ENCODE data around the gene NOC4L.

Gene NOC4L

DNA sequence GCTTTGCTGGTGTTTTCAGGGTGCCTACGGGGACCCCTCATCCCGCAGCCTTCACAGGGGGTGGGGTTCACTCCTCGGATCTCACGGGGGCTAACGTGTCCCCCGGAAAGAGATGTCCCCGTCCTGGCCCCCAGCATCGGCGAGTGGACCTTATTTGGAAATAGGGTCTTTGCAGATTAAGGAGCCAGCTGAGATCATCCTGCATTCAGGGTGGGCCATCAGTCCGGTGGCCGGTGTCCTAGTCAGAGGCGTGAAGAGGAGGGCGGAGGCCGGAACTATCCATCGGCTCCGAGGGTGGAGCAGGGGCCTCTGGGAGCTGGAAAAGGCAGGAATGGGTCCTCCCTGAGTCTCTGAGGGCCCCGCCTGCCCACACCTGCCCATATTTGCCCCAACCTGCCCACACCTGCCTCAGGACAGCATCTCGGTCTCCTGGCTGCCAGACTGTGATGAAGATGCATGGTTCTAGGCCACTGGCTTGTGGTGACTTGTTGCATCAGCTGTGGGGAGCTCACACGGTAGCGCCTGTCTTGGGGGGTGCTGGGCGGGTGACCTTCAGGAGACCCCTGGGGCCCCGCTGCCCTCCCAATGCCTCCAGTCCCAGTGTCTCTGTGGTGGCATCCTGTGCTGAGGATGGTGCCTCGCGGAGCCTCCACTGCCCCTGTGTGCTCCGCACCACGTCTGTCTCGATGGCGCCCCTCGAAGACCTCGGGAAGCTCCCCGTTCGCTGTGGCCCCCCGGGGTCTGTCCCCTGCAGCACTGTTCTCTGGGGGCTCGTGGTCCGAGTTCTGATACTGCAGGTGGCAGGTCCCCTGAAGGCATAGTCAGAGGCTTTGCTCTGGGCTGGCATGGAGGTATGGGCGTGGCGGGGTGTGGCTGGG lies 14.7 kb downstream of the NOC4L start:
- DNase-seq = no peak

DNA sequence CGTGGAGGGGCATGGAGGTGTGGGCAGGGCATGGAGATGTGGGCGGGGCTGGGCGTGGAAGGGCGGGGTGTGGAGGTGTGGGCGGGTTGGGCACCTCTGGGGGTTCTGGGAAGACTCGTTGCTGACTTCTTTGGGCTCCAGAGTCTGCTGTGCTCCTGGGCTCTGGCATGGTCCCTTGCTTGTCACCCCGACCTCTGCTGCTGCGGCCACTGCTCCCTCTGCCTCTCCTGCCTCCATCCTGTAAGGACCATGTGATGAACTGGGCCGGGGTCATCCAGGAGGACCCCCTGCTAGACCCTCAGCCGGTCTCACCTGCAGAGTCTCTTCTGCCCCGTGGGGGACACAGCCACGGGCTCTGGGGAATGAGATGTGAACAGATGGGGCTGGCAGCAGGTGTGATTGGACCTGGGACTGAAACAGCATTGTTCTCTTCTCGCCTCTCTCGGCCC lies 15.3 kb downstream of the NOC4L start:
- no peak for DNase-seq

- no peak for DNase-seq
Measured at GRCh38 chr12:132160016-132160415, 15.8 kb downstream of the NOC4L start.

DNA sequence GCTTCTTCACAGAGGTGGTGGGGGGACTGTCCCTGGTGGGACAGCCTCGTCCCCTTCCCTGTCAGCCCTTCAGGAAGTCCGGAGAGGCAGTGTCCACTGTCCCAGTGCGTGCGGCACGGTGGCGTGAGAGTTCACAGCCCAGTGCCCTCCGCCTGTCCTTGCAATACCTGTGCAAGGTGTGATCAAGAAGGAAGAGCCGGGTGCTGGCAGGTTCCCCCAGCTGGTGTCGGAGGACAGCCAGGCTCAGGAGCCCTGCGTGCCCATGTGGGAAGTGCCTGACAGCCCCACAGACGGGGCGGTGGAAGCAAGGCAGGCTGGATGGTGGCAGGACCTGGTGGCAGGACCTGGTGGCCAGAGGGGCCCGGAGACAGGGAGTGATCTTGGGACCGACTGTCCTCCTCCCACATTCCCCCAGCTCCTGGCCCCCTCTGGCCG lies 16.4 kb downstream of the NOC4L start:
- DNase-seq = no peak

GRCh38 chr12:132161036-132161781 lies 17.0 kb downstream of the NOC4L start:
- no peak for DNase-seq

DNA sequence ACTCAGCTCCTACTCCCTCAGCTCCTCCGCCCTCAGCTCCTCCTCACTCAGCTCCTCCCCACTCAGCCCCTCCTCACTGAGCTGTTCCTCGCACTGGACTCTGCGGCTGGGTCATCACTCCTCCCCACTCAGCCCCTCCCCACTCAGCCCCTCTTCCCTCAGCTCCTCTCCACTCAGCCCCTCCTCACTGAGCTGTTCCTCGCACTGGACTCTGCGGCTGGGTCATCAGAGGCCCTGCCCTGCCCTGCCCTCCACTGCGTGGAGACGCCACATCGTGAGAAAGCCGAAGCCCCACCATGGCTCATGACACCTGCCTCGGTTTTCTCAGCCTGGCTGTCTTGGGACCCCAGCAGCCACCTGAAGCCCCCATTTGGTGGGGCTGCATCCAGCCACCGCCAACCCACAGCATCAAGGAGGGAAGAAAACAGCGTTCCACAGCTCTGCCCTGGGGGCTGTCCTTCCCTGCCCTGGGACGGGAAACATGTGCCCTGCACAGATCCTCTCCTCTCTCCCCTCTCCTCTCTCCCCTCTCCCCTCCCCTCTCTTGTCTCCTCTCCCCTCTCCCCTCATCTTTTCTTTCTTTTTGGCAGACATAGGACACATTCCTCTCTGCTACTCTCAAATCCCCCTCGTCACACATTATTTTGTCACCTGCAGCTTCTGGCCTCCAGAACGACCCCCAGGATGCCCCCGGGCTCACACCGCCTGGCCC lies 17.7 kb downstream of the NOC4L start:
- DNase-seq = no peak

DNA sequence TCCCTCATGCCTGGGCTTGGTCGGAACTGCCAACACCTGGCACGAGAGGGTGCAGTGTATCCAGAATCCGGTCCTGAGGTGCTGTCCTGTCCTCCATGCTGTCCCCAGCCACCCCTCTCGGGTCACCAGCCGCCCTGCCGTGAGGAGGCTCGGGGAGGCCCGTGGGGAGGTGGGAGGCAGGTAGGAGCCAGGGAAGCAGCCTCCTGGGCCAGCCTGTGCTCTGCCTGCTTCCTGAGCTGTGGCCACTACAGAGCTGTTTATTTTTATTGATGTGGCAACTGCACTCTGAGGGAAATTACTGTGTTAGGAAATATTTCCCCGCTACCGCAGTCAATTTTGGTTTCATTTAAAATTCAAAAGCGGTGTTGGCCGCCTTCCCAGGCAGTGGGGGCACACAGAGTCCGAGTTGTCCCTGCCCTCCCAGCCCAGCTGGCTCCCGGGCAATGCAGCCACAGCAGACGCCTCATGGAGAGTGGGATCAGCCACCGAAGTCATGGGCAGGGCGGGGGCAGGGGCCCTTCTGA lies 18.3 kb downstream of the NOC4L start:
- peak; percentile 84 for DNase-seq

GRCh38 chr12:132163041-132163910 lies 19.0 kb downstream of the NOC4L start:
- no peak for DNase-seq

GRCh38 chr12:132163911-132164288 lies 19.6 kb downstream of the NOC4L start:
- DNase-seq = no peak

GRCh38 chr12:132164426-132164825 lies 20.2 kb downstream of the NOC4L start:
- no peak for DNase-seq

- DNase-seq = no peak
Measured at GRCh38 chr12:132165584-132165983, 21.3 kb downstream of the NOC4L start.

- no peak for DNase-seq
Measured at GRCh38 chr12:132166093-132166492, 21.8 kb downstream of the NOC4L start.

GRCh38 chr12:132166801-132167591 lies 22.7 kb downstream of the NOC4L start:
- no peak for DNase-seq

- DNase-seq = peak; percentile 51
Measured at GRCh38 chr12:132167611-132168310, 23.5 kb downstream of the NOC4L start.

DNA sequence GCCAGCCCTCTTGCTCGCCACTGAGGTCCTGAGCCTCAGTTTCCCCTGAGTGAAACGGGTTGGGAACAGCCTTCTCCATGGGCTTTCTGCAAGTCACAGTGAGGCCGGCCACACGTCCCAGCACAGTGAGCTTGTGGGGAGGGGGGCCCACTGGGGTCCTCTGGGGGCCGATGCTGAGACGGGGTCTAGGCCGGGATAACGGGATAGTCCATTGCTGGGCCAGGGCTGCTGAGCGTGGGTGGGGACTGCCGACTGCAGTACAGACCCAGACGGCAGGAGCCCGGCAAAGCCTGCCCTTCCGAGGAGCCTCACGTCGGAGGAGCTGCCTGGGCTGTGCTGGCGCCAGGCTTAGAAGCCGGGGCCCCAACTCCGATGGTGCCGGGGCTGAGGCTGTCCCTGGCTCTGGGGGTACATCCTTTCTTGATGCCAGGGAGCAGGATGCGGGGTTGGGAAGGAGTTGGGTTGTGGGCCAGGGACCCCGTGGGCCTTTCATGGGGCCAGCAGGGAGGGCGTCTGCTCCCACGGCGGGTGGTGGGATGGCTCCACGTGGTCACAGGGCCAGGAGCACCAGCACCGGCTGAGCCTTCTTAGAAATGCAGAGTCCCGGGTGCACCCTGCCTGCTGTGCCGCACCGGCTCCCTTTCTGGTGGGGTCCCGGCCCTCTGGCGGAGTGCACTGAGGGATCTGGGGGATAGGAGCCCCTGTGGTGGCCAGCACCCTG lies 24.2 kb downstream of the NOC4L start:
- DNase-seq = no peak

DNA sequence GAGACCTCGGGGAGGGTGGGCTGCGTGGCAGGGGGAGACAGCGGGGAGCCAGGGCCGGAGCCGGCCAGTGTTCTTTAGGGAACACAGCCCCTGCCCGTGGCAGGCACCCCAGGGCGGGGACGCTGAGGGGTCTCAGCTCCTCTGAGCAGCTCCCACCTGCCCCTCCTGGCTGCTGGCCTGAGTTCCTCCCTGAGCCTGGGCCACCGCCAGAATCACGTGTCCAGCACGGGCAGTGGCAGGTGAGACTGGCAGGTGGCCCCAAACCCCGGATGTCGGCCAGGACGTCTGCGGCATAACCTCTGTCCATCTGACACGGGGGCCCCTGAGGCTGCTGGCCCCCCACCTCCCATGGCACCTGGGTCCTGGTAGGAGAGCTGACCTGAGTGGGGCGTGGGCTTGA lies 25.1 kb downstream of the NOC4L start:
- no peak for DNase-seq

DNA sequence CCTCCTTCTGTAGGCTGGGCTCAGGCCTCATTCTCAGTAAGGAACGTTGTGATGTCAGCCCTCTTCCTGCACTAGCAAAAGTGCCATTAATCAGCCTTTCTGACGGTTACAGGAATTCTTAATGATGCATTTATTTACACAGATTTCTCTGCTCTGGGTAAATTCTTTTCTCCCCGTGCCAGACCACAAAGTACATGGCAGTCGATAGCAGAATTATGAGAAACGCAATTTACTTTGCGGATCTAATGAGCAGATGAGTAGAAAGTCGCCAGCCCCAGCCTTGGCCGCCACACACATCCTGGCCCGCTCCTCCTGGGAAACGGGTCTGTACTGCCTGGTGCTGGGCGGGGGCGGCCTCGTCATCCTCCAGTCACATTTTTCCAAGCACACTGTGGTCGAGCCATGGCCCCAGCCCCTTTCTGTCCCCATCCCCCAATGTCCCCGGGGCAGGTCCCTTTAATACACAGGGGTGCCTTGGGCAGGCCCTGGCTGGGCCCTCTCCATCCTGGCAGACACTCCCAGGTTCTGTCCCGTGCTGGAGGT lies 25.9 kb downstream of the NOC4L start:
- no peak for DNase-seq

DNA sequence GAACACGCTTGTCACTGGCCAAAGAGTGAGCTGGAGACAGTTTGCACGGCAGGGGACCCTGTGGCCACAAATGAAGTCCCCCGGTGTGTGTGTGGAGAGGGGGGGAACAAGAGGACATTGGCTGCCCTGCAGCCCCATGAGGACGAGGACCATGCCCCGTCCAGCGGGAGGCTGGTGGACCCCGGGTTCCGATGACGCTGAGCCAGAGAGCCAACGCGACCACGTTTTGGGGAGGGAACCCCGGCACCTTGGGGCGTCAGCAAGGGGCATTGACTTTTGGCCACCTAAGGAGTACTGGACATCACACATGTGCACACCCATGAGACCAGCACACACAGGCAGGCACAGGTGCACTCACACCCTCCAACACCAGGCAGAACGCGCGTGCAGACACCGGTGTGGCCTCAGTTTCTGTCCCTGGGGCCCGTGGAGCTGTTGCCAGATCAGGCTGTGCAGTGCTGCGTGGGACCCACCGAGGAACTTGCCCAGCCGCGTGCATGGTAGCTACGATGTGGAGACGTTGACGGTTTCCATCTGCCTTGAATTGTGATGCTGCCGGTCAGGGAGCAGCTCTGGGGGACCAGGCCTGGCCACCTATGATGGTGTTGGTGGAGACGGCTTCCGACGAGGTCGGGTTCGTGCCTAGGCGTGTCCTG lies 26.5 kb downstream of the NOC4L start:
- DNase-seq = no peak

Measured in GF-D8 (cell line).